Liver (tissue), 3 donors: ENCODE results near the gene PLK1.

Experiments used
- EGR1 ChIP-seq, 2 donors: IDR thresholded peaks; 2 replicates each; pipeline ENCODE4 v1.6.1; 2016 to 2018; ENCODE audit warnings: antibody characterized with exemption in 2 of 2, low read depth in 2 of 2
- FOXA2 ChIP-seq: IDR thresholded peaks from 2 replicates; pipeline ENCODE4 v1.6.1; 2016; ENCODE audit warnings: antibody characterized with exemption
- HNF4G ChIP-seq: IDR thresholded peaks from 2 replicates; pipeline ENCODE4 v1.6.1; 2016; ENCODE audit warnings: antibody characterized with exemption
- RAD21 ChIP-seq, 2 donors: IDR thresholded peaks; 2 replicates each; pipeline ENCODE4 v1.6.1; 2016; ENCODE audit warnings: antibody characterized with exemption in 2 of 2, mild to moderate bottlenecking in 2 of 2
- RXRA ChIP-seq, 2 donors: IDR thresholded peaks; 2 replicates each; pipeline ENCODE4 v1.6.1; 2017 to 2018; ENCODE audit warnings: antibody characterized with exemption in 2 of 2, mild to moderate bottlenecking in 1 of 2
- SP1 ChIP-seq: IDR thresholded peaks from 2 replicates; pipeline ENCODE4 v1.6.1; 2018; ENCODE audit warnings: antibody characterized with exemption, mild to moderate bottlenecking
- TAF1 ChIP-seq: conservative IDR thresholded peaks from 2 replicates; pipeline ENCODE4 v1.6.1; 2016; ENCODE audit warnings: antibody characterized with exemption, mild to moderate bottlenecking
- YY1 ChIP-seq: IDR thresholded peaks from 2 replicates; pipeline ENCODE4 v1.6.1; 2016; ENCODE audit warnings: antibody characterized with exemption, mild to moderate bottlenecking
- TF ChIP-seq, protein P1 (sequence below): fragments of 150-350 bp; IDR thresholded peaks from 2 replicates; pipeline ENCODE4 v1.5.1; 2017; ENCODE audit warnings: improper control_type of control experiment, low read depth, low read length; ENCODE audit not compliant: missing input control
- TF ChIP-seq, protein P2 (sequence below): IDR thresholded peaks from 2 replicates; pipeline ENCODE4 v1.6.1; 2016; ENCODE audit warnings: antibody characterized with exemption
- TF ChIP-seq, protein P3 (sequence below): IDR thresholded peaks from 2 replicates; pipeline ENCODE4 v1.6.1; 2016; ENCODE audit warnings: antibody characterized with exemption
- TF ChIP-seq, protein P4 (sequence below): IDR thresholded peaks from 2 replicates; pipeline ENCODE4 v1.6.1; 2016; ENCODE audit warnings: antibody characterized with exemption, mild to moderate bottlenecking
- TF ChIP-seq, protein P5 (sequence below): IDR thresholded peaks from 2 replicates; pipeline ENCODE4 v1.6.1; 2016; ENCODE audit warnings: antibody characterized with exemption
- donor health status: healthy.
- donor health status: healthy.

DNA sequence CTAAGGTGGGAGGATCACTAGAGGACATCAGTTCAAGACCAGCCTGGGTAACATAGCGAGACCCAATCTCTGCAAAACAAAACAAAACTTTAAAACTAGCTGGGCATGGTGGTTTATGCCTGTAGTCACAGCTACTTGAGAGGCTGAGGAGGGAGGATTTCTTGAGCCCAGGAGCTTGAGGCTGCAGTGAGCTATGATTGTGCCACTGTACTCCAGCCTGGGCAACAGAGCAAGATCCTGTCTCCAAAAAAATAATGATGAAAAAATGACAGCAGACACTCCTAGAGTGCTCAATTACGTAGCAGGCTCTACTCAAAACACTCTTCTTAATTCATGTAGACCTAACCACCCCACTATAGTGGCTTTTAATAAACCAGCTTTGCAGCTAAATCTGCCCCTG is 21.4 kb downstream of the PLK1 start:
- TF ChIP-seq, protein P1, sequence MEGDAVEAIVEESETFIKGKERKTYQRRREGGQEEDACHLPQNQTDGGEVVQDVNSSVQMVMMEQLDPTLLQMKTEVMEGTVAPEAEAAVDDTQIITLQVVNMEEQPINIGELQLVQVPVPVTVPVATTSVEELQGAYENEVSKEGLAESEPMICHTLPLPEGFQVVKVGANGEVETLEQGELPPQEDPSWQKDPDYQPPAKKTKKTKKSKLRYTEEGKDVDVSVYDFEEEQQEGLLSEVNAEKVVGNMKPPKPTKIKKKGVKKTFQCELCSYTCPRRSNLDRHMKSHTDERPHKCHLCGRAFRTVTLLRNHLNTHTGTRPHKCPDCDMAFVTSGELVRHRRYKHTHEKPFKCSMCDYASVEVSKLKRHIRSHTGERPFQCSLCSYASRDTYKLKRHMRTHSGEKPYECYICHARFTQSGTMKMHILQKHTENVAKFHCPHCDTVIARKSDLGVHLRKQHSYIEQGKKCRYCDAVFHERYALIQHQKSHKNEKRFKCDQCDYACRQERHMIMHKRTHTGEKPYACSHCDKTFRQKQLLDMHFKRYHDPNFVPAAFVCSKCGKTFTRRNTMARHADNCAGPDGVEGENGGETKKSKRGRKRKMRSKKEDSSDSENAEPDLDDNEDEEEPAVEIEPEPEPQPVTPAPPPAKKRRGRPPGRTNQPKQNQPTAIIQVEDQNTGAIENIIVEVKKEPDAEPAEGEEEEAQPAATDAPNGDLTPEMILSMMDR: no peak
- TF ChIP-seq FOXA2 (no peak), EGR1 (IDR thresholded peaks at IDR 0.05; ENCODE audit: low read depth in 2 of 2) (no peak), HNF4G (no peak), YY1 (no peak), RXRA (IDR thresholded peaks at IDR 0.05) (no peak), SP1 (no peak), RAD21 (IDR thresholded peaks at IDR 0.05) (no peak), TAF1 (no peak)
- TF ChIP-seq, protein P2, sequence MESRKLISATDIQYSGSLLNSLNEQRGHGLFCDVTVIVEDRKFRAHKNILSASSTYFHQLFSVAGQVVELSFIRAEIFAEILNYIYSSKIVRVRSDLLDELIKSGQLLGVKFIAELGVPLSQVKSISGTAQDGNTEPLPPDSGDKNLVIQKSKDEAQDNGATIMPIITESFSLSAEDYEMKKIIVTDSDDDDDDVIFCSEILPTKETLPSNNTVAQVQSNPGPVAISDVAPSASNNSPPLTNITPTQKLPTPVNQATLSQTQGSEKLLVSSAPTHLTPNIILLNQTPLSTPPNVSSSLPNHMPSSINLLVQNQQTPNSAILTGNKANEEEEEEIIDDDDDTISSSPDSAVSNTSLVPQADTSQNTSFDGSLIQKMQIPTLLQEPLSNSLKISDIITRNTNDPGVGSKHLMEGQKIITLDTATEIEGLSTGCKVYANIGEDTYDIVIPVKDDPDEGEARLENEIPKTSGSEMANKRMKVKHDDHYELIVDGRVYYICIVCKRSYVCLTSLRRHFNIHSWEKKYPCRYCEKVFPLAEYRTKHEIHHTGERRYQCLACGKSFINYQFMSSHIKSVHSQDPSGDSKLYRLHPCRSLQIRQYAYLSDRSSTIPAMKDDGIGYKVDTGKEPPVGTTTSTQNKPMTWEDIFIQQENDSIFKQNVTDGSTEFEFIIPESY: no peak
- TF ChIP-seq, protein P3, sequence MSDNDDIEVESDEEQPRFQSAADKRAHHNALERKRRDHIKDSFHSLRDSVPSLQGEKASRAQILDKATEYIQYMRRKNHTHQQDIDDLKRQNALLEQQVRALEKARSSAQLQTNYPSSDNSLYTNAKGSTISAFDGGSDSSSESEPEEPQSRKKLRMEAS: no peak
- TF ChIP-seq, protein P4, sequence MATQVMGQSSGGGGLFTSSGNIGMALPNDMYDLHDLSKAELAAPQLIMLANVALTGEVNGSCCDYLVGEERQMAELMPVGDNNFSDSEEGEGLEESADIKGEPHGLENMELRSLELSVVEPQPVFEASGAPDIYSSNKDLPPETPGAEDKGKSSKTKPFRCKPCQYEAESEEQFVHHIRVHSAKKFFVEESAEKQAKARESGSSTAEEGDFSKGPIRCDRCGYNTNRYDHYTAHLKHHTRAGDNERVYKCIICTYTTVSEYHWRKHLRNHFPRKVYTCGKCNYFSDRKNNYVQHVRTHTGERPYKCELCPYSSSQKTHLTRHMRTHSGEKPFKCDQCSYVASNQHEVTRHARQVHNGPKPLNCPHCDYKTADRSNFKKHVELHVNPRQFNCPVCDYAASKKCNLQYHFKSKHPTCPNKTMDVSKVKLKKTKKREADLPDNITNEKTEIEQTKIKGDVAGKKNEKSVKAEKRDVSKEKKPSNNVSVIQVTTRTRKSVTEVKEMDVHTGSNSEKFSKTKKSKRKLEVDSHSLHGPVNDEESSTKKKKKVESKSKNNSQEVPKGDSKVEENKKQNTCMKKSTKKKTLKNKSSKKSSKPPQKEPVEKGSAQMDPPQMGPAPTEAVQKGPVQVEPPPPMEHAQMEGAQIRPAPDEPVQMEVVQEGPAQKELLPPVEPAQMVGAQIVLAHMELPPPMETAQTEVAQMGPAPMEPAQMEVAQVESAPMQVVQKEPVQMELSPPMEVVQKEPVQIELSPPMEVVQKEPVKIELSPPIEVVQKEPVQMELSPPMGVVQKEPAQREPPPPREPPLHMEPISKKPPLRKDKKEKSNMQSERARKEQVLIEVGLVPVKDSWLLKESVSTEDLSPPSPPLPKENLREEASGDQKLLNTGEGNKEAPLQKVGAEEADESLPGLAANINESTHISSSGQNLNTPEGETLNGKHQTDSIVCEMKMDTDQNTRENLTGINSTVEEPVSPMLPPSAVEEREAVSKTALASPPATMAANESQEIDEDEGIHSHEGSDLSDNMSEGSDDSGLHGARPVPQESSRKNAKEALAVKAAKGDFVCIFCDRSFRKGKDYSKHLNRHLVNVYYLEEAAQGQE: no peak
- TF ChIP-seq, protein P5, sequence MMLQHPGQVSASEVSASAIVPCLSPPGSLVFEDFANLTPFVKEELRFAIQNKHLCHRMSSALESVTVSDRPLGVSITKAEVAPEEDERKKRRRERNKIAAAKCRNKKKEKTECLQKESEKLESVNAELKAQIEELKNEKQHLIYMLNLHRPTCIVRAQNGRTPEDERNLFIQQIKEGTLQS: no peak
